ENCODE measurements around the gene SLC7A6OS.
"Not testable (repeated sequence)": the region's sequence is repeated elsewhere in the genome, so short reads cannot be mapped to it uniquely, and the experiment has no call there.

SLC7A6OS gene

GRCh38 chr16:68298907-68299561 lies 11.7 kb downstream of the SLC7A6OS start:
- DNase-seq (ENCODE audit: low spot score), result no peak

- DNase-seq (ENCODE audit: low spot score), result no peak
These were observed 12.4 kb downstream of the SLC7A6OS start for GRCh38 chr16:68298312-68298711.

- no peak for DNase-seq (ENCODE audit: low spot score)
These were observed 12.8 kb downstream of the SLC7A6OS start for GRCh38 chr16:68297908-68298307.

GRCh38 chr16:68296693-68297092 lies 14.1 kb downstream of the SLC7A6OS start:
- DNase-seq (ENCODE audit: low spot score), result no peak

- DNase-seq (ENCODE audit: low spot score), result no peak
These were observed 14.5 kb downstream of the SLC7A6OS start for GRCh38 chr16:68296291-68296690.

GRCh38 chr16:68292425-68292824 lies 18.3 kb downstream of the SLC7A6OS start:
- DNase-seq (ENCODE audit: low spot score), result no peak

GRCh38 chr16:68291227-68291626 lies 19.5 kb downstream of the SLC7A6OS start:
- no peak for DNase-seq (ENCODE audit: low spot score)

- no peak for DNase-seq (ENCODE audit: low spot score)
These were observed 20.3 kb downstream of the SLC7A6OS start for GRCh38 chr16:68290450-68290849.

- DNase-seq (ENCODE audit: low spot score), result no peak
These were observed 21.0 kb downstream of the SLC7A6OS start for GRCh38 chr16:68289621-68290329.

GRCh38 chr16:68289202-68289601 lies 21.5 kb downstream of the SLC7A6OS start:
- DNase-seq (ENCODE audit: low spot score), result no peak

GRCh38 chr16:68288796-68289195 lies 21.9 kb downstream of the SLC7A6OS start:
- not testable (repeated sequence) for DNase-seq (ENCODE audit: low spot score)

- DNase-seq (ENCODE audit: low spot score), result no peak
These were observed 22.5 kb downstream of the SLC7A6OS start for GRCh38 chr16:68288252-68288650.

- DNase-seq (ENCODE audit: low spot score), result no peak
These were observed 23.2 kb downstream of the SLC7A6OS start for GRCh38 chr16:68287276-68288251.

GRCh38 chr16:68286153-68287074 lies 24.3 kb downstream of the SLC7A6OS start:
- no peak for DNase-seq (ENCODE audit: low spot score)

- no peak for DNase-seq (ENCODE audit: low spot score)
These were observed 25.1 kb downstream of the SLC7A6OS start for GRCh38 chr16:68285683-68286082.

- no peak for DNase-seq (ENCODE audit: low spot score)
These were observed 25.9 kb downstream of the SLC7A6OS start for GRCh38 chr16:68284847-68285246.

GRCh38 chr16:68283801-68284598 lies 26.7 kb downstream of the SLC7A6OS start:
- no peak for DNase-seq (ENCODE audit: low spot score)

GRCh38 chr16:68283346-68283745 lies 27.4 kb downstream of the SLC7A6OS start:
- DNase-seq (ENCODE audit: low spot score), result no peak

- DNase-seq (ENCODE audit: low spot score), result no peak
These were observed 28.7 kb downstream of the SLC7A6OS start for GRCh38 chr16:68282064-68282452.

- DNase-seq (ENCODE audit: low spot score), result peak; percentile 65
These were observed 29.2 kb downstream of the SLC7A6OS start for GRCh38 chr16:68281368-68282063.

Measured in SW480 (cell line).